ENCODE measurements around the gene SNX10.

SNX10 gene

DNA sequence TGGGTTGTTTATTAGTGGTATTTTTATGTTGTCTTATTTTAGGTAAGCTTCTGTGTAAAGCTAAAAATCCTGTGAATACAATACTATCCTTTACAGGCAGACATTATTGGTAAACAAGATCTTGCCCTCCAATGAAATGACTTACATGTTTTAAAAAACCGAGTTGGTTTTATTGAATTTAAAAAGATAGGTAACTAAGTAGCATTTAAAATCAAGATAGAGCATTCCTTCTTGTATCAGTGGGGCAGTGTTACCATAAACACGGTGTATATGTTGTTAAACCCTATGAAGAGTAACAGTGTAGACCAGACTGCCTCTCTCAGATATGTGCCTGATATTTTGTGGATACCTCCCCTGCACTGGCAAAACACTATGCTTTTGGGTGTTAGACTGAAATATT, 81.0 kb downstream of the SNX10 start:
- DNase-seq, result no peak

- no peak for DNase-seq
Measured at GRCh38 chr7:26374647-26375373, 83.1 kb downstream of the SNX10 start.

- no peak for DNase-seq
Measured at GRCh38 chr7:26375726-26376174, 84.1 kb downstream of the SNX10 start.

- no peak for DNase-seq
Measured at GRCh38 chr7:26376175-26376917, 84.7 kb downstream of the SNX10 start.

- DNase-seq, result no peak
Measured at GRCh38 chr7:26378016-26378415, 86.4 kb downstream of the SNX10 start.

- no peak for DNase-seq
Measured at GRCh38 chr7:26379711-26380110, 88.0 kb downstream of the SNX10 start.

- DNase-seq, result no peak
Measured at GRCh38 chr7:26381476-26382353, 90.1 kb downstream of the SNX10 start.

GRCh38 chr7:26385240-26385639, 93.6 kb downstream of the SNX10 start:
- DNase-seq, result no peak

- DNase-seq, result no peak
Measured at GRCh38 chr7:26387731-26388130, 96.1 kb downstream of the SNX10 start.

- DNase-seq, result no peak
Measured at GRCh38 chr7:26388256-26388655, 96.6 kb downstream of the SNX10 start.

- DNase-seq, result no peak
Measured at GRCh38 chr7:26390016-26390415, 98.4 kb downstream of the SNX10 start.

DNA sequence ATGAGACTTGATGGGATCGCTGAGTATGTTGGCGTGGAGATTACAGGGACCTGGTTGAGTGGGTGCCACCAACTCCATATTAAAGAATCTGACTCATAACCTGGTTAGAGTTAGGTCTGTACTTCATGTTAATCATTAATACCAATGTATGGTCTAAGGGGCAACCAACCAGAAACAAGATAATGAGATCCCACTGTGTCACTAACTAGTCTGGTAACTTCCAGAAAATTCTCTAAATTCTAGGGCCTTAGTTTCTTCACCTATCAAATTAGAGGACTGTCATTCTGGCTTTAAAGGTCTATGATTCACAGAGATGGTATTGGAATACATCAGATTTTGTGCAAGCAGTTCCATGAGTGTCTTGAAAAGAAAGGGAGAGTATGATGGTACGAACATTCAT, 102.2 kb downstream of the SNX10 start:
- no peak for DNase-seq

GRCh38 chr7:26397332-26397731, 105.7 kb downstream of the SNX10 start:
- no peak for DNase-seq

DNA sequence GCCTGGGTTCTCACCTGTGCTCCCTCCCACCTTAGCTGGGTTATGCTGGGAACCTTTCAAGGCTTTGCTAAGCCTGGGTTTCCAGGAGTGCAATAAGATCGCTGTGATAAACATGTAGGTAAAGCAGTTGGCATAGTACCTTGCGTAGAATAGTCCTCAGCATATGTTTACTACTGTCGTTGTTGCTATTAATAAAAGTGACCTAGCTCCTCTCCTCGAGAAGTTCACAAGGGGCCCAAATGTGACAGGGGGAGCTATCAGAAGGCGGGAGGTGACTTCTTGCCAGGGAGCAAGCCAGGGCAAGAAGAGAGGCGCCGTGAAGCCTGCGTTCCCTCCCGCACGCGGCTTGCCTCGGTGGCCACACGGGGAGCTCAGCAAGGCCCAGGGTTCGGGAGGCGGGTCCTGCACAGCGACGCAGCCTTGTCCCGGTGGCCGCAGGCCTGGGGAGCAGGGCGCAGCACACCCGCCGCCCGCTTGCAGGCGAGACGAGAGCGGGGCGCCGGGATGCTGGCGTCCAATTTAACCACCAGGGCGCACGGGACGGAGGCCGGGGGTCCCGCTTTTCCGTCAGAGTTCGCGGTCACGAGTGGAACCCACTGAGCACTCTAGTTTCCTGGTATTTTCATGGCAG, 106.2 kb downstream of the SNX10 start:
- no peak for DNase-seq

GRCh38 chr7:26398427-26398755, 106.7 kb downstream of the SNX10 start:
- no peak for DNase-seq

GRCh38 chr7:26398756-26399509, 107.3 kb downstream of the SNX10 start:
- no peak for DNase-seq

DNA sequence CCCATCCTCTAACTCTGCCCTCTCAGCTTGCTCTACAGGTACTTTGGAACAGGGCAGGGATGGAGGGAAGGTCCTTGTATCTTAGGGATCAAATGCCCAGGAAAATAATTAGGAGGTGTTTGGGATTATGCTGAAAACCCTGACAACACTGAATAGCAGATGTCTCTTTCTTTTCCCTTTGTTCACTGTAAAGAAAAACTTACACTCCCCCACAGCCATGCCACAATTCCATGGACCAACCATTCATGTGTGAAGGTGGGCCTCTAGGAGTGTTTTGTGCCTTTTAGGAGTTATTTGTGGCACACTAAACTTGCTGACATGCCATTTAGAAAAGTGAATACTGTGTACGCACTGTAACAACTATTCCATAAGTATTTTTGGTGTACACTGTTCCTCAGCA, 108.1 kb downstream of the SNX10 start:
- DNase-seq, result no peak

- DNase-seq, result no peak
Measured at GRCh38 chr7:26403640-26404039, 112.0 kb downstream of the SNX10 start.

- no peak for DNase-seq
Measured at GRCh38 chr7:26404189-26404996, 112.7 kb downstream of the SNX10 start.

DNA sequence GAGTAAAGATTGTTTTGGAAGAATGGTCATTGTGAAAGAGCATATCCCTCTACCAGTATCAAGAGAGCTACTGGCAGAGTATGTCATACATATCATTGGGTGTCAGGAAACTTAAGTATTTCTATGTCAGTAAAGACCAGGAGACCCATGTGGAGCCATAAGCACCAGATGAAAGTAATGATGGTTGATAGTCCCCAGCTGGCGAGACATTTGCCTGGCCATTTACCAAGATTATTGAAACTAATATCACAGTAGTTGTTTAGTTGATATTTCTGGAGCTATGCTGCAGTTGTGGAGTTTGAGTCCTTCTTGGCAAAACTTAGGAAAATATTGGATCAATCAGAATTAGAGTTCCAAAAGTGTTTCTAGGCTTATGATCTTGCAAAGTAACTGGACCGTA, 114.8 kb downstream of the SNX10 start:
- no peak for DNase-seq

All from NCI-H2081 treated with DMSO at 0.1 percent for 48 hours (cell line).